ENCODE data around the gene C2CD3.

DNA sequence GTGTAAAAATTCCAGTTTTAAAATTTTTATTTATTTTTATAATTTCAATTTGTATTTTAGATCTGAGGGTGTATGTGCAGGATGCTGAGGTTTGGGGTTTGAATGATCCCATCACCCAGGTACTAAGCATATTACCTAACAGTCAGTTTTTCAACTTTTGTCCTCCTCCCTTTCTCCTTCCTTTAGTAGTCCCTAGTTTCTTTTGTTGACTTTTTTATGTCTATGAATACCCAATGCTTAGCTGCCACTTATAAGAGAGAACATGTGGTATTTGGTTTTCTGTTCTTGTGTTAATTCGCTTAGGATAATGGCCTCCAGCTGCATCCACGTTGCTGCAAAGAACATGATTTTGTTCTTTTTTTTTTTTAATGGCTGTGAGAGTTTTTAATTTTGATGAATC lies 126.3 kb downstream of the C2CD3 start:
- TF ChIP-seq CTCF (IDR thresholded peaks at IDR 0.05; ENCODE audit: insufficient read depth, low read depth, low read length) (no peak), EZH2 (IDR thresholded peaks at IDR 0.05; ENCODE audit: insufficient read depth, low read length) (no peak)

Data from astrocyte (in vitro differentiated cells and primary cell).